Measurements from ENCODE around the gene SF3A2.

The SF3A2 gene

GRCh38 chr19:2230033-2230531 lies 6.5 kb upstream of the SF3A2 start:
- TF ChIP-seq TAF1 (IDR thresholded peaks at IDR 0.05; ENCODE audit: low read depth, low read length) (no peak), PAX5 (IDR thresholded peaks at IDR 0.05; ENCODE audit: insufficient read depth, low read length, severe bottlenecking) (no peak), POU2F2 (IDR thresholded peaks at IDR 0.05; ENCODE audit: low read depth, low read length) (no peak), POLR2A (IDR thresholded peaks at IDR 0.05; ENCODE audit: low read depth, low read length) (no peak)
- no peak for FAIRE-seq
- no peak for DNase-seq (ENCODE audit: insufficient read length, low spot score)

- FAIRE-seq (no peak), DNase-seq (ENCODE audit: insufficient read length, low spot score) (no peak)
- peak; percentile 18 for TF ChIP-seq POLR2AphosphoS5 (IDR thresholded peaks at IDR 0.05; ENCODE audit: low read depth, low read length)
- no peak for TF ChIP-seq PAX5 (IDR thresholded peaks at IDR 0.05; ENCODE audit: insufficient read depth, low read length, severe bottlenecking)
Measured at GRCh38 chr19:2230807-2231533, 5.7 kb upstream of the SF3A2 start.

- DNase-seq (ENCODE audit: insufficient read length, low spot score) (no peak), FAIRE-seq (peak; percentile 28)
- TF ChIP-seq POLR2AphosphoS5 (IDR thresholded peaks at IDR 0.05; ENCODE audit: low read depth, low read length), result no peak; the same call in 1 of the 2 replicates
- TF ChIP-seq POLR2A (IDR thresholded peaks at IDR 0.05; ENCODE audit: low read depth, low read length), result peak; percentile 61
- TF ChIP-seq TAF1 (IDR thresholded peaks at IDR 0.05; ENCODE audit: low read depth, low read length), result no peak
- no peak for TF ChIP-seq POU2F2 (IDR thresholded peaks at IDR 0.05; ENCODE audit: low read depth, low read length)
- no peak for TF ChIP-seq SPI1 (IDR thresholded peaks at IDR 0.05; ENCODE audit: low read depth, low read length)
- no peak for TF ChIP-seq PAX5 (IDR thresholded peaks at IDR 0.05; ENCODE audit: insufficient read depth, low read length, severe bottlenecking)
Measured at GRCh38 chr19:2231621-2232221, 4.9 kb upstream of the SF3A2 start.

GRCh38 chr19:2232286-2233151 lies 4.1 kb upstream of the SF3A2 start:
- TF ChIP-seq POU2F2 (IDR thresholded peaks at IDR 0.05; ENCODE audit: low read depth, low read length), result no peak
- FAIRE-seq, result no peak
- DNase-seq (ENCODE audit: insufficient read length, low spot score), result no peak

- TF ChIP-seq POLR2A (IDR thresholded peaks at IDR 0.05; ENCODE audit: low read depth, low read length) (peak; percentile 7; the same call in 1 of the 2 replicates), PAX5 (IDR thresholded peaks at IDR 0.05; ENCODE audit: insufficient read depth, low read length, severe bottlenecking) (no peak), TAF1 (IDR thresholded peaks at IDR 0.05; ENCODE audit: low read depth, low read length) (no peak)
- FAIRE-seq (peak; percentile 43), DNase-seq (ENCODE audit: insufficient read length, low spot score) (no peak)
Measured at GRCh38 chr19:2233601-2234280, 2.9 kb upstream of the SF3A2 start.

GRCh38 chr19:2234996-2235380 lies 1.6 kb upstream of the SF3A2 start:
- FAIRE-seq (no peak), DNase-seq (ENCODE audit: insufficient read length, low spot score) (no peak)
- TF ChIP-seq PAX5 (IDR thresholded peaks at IDR 0.05; ENCODE audit: insufficient read depth, low read length, severe bottlenecking) (no peak), POLR2A (IDR thresholded peaks at IDR 0.05; ENCODE audit: low read depth, low read length) (no peak), SPI1 (IDR thresholded peaks at IDR 0.05; ENCODE audit: low read depth, low read length) (no peak), POLR2AphosphoS5 (IDR thresholded peaks at IDR 0.05; ENCODE audit: low read depth, low read length) (no peak), TAF1 (IDR thresholded peaks at IDR 0.05; ENCODE audit: low read depth, low read length) (no peak), POU2F2 (IDR thresholded peaks at IDR 0.05; ENCODE audit: low read depth, low read length) (no peak)

- no peak for DNase-seq (ENCODE audit: insufficient read length, low spot score)
- no peak for FAIRE-seq
- no peak for TF ChIP-seq PAX5 (IDR thresholded peaks at IDR 0.05; ENCODE audit: insufficient read depth, low read length, severe bottlenecking)
- TF ChIP-seq POLR2AphosphoS5 (IDR thresholded peaks at IDR 0.05; ENCODE audit: low read depth, low read length), result no peak
- no peak for TF ChIP-seq SPI1 (IDR thresholded peaks at IDR 0.05; ENCODE audit: low read depth, low read length)
- TF ChIP-seq POLR2A (IDR thresholded peaks at IDR 0.05; ENCODE audit: low read depth, low read length), result no peak
- no peak for TF ChIP-seq TAF1 (IDR thresholded peaks at IDR 0.05; ENCODE audit: low read depth, low read length)
- TF ChIP-seq POU2F2 (IDR thresholded peaks at IDR 0.05; ENCODE audit: low read depth, low read length), result no peak
Measured at GRCh38 chr19:2235381-2236063, 1.1 kb upstream of the SF3A2 start.

- FAIRE-seq (no peak), DNase-seq (ENCODE audit: insufficient read length, low spot score) (no peak)
- TF ChIP-seq POLR2A (IDR thresholded peaks at IDR 0.05; ENCODE audit: low read depth, low read length) (peak; percentile 46; the same call in 1 of the 2 replicates), TAF1 (IDR thresholded peaks at IDR 0.05; ENCODE audit: low read depth, low read length) (peak; percentile 67; the same call in 1 of the 2 replicates), SPI1 (IDR thresholded peaks at IDR 0.05; ENCODE audit: low read depth, low read length) (no peak), PAX5 (IDR thresholded peaks at IDR 0.05; ENCODE audit: insufficient read depth, low read length, severe bottlenecking) (no peak), POU2F2 (IDR thresholded peaks at IDR 0.05; ENCODE audit: low read depth, low read length) (no peak), POLR2AphosphoS5 (IDR thresholded peaks at IDR 0.05; ENCODE audit: low read depth, low read length) (peak; percentile 28; the same call in 1 of the 2 replicates)
Measured at GRCh38 chr19:2236064-2236313, 635 bp upstream of the SF3A2 start.

All from GM12891 (cell line).